ENCODE results near the gene SETD1B. TPM values are rescaled to one million over a fixed set of nuclear protein-coding genes. Genes with fewer than 3 reads are reported as not detected.

SETD1B gene
- total RNA-seq, 4 donors from 2014 or later: 9.4 to 27.1 (median 19.9) TPM

DNA sequence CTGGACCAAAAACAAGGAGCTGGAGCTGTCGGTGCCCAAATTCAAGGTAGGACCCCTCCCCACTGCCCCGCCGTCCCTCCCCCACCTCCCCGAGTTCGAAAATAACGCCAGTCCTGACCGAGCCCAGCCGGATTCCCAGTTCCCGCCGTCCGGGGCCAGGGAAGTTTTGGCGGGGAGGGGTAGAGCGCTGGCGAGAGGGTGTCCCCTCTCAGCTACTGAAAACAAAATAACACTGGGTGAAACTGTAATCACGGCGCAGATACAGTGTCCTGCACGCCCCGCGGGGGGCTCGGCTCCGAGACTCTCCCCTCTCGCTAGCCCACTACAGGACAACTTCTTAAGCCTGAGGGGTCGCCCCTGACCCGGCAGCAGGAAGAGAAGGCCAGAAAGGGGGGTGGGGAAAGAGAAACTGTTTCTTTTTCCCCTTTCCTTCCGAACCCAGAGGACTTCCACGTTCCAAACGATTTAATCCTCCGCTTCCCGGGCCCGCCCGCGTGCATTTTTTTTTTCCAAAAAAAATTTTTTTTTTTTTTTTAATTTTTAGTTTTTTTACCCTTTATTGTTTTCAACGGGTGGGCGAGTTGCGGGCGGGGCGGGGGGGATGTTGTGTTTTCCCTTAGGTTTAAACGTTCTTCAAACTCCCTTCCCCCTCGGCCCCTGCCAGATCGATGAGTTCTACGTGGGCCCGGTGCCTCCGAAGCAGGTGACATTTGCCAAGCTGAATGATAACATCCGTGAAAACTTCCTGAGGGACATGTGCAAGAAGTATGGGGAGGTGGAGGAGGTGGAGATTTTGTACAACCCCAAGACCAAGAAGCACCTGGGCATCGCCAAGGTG, 1.6 kb downstream of the SETD1B start:
- peak overlapping the region; percentile 97 to 100 (median 100) for H3K27ac ChIP-seq (replicated peaks in 1 of 4)

DNA sequence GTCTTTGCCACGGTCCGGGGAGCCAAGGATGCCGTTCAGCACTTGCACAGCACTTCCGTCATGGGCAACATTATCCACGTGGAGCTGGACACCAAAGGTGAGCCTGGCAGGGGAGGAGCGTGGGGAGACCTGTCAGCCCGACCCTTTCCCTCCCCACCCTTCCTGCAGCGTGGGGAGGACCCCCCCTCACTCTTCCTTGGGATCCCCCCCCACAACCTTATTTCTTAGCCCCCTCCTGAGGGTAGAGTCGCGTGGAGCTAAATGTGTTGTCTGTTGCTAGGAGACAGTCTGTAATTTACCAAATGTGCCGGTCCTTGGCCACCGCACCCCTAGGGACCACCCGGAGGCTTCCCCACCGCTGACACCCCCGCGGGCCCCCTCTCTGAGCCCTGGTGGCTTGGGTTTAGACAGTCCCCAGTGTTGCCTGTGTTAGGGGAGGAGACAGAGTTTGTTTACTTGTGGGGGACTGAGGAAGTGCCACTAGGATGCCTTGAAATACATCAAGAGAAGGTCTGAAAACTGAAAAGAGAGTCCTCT, 2.3 kb downstream of the SETD1B start:
- DNase-seq (ENCODE audit: extremely low spot score): no peak
- intact Hi-C loops (cut with DNase I): no loop called here
- peaks cover 24 to 47% (median 35%) of the 10 kb centered on the region in 4 donors for H3K36me3 ChIP-seq
- TF ChIP-seq POLR2AphosphoS5 (IDR thresholded peaks at IDR 0.05): no peak
- no peak for TF ChIP-seq CTCF (IDR thresholded peaks at IDR 0.05)
- no peak for TF ChIP-seq POLR2A (IDR thresholded peaks at IDR 0.05; ENCODE audit: low read depth)
- no peak for TF ChIP-seq EP300 (IDR thresholded peaks at IDR 0.05)
- no peaks in the 10 kb centered on the region for H3K9me3 ChIP-seq
- H3K4me3 ChIP-seq: peak overlapping the region; percentile 65 to 94 (median 84)
- 8% methylated on average over 16 of the region's 16 CpGs for WGBS
- H3K27ac ChIP-seq (replicated peaks in 1 of 4): peak overlapping the region; percentile 97 to 100 (median 100)
- no peaks in the 10 kb centered on the region for H3K27me3 ChIP-seq
- H3K4me1 ChIP-seq: peaks cover 39 to 58% (median 50%) of the 10 kb centered on the region in 4 donors

More for the DNA sequence above, 1.6 kb downstream of the SETD1B start:
- intact Hi-C loops (cut with DNase I): no loop called here
- Histone ChIP-seq H3K9me3 (no peaks in the 10 kb centered on the region), H3K36me3 (peaks cover 19 to 40% (median 29%) of the 10 kb centered on the region in 4 donors), H3K4me1 (peaks cover 32 to 51% (median 43%) of the 10 kb centered on the region in 4 donors), H3K4me3 (peak overlapping the region; percentile 65 to 94 (median 84)), H3K27me3 (no peaks in the 10 kb centered on the region)
- TF ChIP-seq POLR2A (IDR thresholded peaks at IDR 0.05; ENCODE audit: low read depth) (no peak), CTCF (IDR thresholded peaks at IDR 0.05) (no peak), EP300 (IDR thresholded peaks at IDR 0.05) (no peak), POLR2AphosphoS5 (IDR thresholded peaks at IDR 0.05) (no peak)
- 2% methylated on average over 31 of the region's 45 CpGs for WGBS
- DNase-seq (ENCODE audit: extremely low spot score): no peak

GRCh38 chr12:121806546-121807423, 3.0 kb downstream of the SETD1B start:
- TF ChIP-seq EP300 (IDR thresholded peaks at IDR 0.05): no peak
- TF ChIP-seq POLR2A (IDR thresholded peaks at IDR 0.05; ENCODE audit: low read depth): no peak
- no peak for TF ChIP-seq CTCF (IDR thresholded peaks at IDR 0.05)
- no peak for TF ChIP-seq POLR2AphosphoS5 (IDR thresholded peaks at IDR 0.05)
- no peak for DNase-seq (ENCODE audit: extremely low spot score)
- Histone ChIP-seq H3K9me3 (no peaks in the 10 kb centered on the region), H3K27ac (replicated peaks in 1 of 4) (peak overlapping the region; percentile 97 to 100 (median 100)), H3K4me1 (peaks cover 46 to 65% (median 56%) of the 10 kb centered on the region in 4 donors), H3K27me3 (no peaks in the 10 kb centered on the region), H3K4me3 (peak overlapping the region; percentile 65 to 94 (median 84)), H3K36me3 (peaks cover 24 to 48% (median 36%) of the 10 kb centered on the region in 4 donors)
- intact Hi-C loops (cut with DNase I): no loop called here
- WGBS: 45% methylated on average over 16 of the region's 21 CpGs

- H3K27me3 ChIP-seq: no peaks in the 10 kb centered on the region
- peaks cover 24 to 48% (median 36%) of the 10 kb centered on the region in 4 donors for H3K36me3 ChIP-seq
- H3K4me1 ChIP-seq: peaks cover 49 to 75% (median 65%) of the 10 kb centered on the region in 4 donors
- no peaks in the 10 kb centered on the region for H3K9me3 ChIP-seq
- 63% methylated on average over 13 of the region's 14 CpGs for WGBS
- intact Hi-C loops (cut with DNase I): no loop called here
- TF ChIP-seq POLR2A (IDR thresholded peaks at IDR 0.05; ENCODE audit: low read depth) (no peak), CTCF (IDR thresholded peaks at IDR 0.05) (no peak), EP300 (IDR thresholded peaks at IDR 0.05) (no peak), POLR2AphosphoS5 (IDR thresholded peaks at IDR 0.05) (no peak)
- no peak for DNase-seq (ENCODE audit: extremely low spot score)
- no peak overlapping the region for H3K4me3 ChIP-seq
- H3K27ac ChIP-seq (replicated peaks in 1 of 4): no peak overlapping the region
Observed at GRCh38 chr12:121807642-121808347, 4.0 kb downstream of the SETD1B start.
